Measurements from ENCODE around the gene OR6B1.

The OR6B1 gene

DNA sequence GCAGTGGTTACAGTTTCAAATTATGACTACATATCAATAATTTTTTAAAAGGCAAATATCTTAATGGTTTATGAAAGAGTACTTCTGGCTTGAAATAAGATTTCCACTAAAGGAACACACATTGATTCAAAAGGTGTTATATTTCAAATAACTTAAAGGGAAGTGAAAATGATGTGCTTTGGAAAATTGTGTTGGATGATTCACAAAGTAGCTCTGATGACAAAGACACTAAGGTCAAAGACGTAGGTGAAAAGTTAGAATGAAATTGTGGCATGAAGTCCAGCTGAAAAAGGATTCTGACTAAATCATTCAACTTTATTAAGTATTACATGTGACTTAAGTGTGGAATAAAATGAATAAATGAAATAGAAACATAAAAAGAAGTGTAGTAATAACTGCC is 27.9 kb downstream of the OR6B1 start:
- TF ChIP-seq NFIC (IDR thresholded peaks at IDR 0.05): no peak
- TF ChIP-seq ZBTB7A (IDR thresholded peaks at IDR 0.05; ENCODE audit: low read depth): no peak
- TF ChIP-seq, protein P1, sequence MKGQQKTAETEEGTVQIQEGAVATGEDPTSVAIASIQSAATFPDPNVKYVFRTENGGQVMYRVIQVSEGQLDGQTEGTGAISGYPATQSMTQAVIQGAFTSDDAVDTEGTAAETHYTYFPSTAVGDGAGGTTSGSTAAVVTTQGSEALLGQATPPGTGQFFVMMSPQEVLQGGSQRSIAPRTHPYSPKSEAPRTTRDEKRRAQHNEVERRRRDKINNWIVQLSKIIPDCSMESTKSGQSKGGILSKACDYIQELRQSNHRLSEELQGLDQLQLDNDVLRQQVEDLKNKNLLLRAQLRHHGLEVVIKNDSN (IDR thresholded peaks at IDR 0.05): no peak
- TF ChIP-seq EGR1 (IDR thresholded peaks at IDR 0.05): no peak
- TF ChIP-seq, protein P2, sequence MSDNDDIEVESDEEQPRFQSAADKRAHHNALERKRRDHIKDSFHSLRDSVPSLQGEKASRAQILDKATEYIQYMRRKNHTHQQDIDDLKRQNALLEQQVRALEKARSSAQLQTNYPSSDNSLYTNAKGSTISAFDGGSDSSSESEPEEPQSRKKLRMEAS (IDR thresholded peaks at IDR 0.05): no peak
- TF ChIP-seq TAF1 (IDR thresholded peaks at IDR 0.05; ENCODE audit: low read depth): no peak
- no peak for TF ChIP-seq FOXM1 (IDR thresholded peaks at IDR 0.05; ENCODE audit: borderline replicate concordance, low read depth)
- no peak for TF ChIP-seq CEBPB (IDR thresholded peaks at IDR 0.05)
- no peak for TF ChIP-seq YY1 (IDR thresholded peaks at IDR 0.05; ENCODE audit: low read depth)
- no peak for TF ChIP-seq TEAD4 (IDR thresholded peaks at IDR 0.05)
- no peak for TF ChIP-seq RAD21 (IDR thresholded peaks at IDR 0.05; ENCODE audit: low read depth)
- TF ChIP-seq EP300 (IDR thresholded peaks at IDR 0.05; ENCODE audit: borderline replicate concordance): no peak
- TF ChIP-seq, protein P3, sequence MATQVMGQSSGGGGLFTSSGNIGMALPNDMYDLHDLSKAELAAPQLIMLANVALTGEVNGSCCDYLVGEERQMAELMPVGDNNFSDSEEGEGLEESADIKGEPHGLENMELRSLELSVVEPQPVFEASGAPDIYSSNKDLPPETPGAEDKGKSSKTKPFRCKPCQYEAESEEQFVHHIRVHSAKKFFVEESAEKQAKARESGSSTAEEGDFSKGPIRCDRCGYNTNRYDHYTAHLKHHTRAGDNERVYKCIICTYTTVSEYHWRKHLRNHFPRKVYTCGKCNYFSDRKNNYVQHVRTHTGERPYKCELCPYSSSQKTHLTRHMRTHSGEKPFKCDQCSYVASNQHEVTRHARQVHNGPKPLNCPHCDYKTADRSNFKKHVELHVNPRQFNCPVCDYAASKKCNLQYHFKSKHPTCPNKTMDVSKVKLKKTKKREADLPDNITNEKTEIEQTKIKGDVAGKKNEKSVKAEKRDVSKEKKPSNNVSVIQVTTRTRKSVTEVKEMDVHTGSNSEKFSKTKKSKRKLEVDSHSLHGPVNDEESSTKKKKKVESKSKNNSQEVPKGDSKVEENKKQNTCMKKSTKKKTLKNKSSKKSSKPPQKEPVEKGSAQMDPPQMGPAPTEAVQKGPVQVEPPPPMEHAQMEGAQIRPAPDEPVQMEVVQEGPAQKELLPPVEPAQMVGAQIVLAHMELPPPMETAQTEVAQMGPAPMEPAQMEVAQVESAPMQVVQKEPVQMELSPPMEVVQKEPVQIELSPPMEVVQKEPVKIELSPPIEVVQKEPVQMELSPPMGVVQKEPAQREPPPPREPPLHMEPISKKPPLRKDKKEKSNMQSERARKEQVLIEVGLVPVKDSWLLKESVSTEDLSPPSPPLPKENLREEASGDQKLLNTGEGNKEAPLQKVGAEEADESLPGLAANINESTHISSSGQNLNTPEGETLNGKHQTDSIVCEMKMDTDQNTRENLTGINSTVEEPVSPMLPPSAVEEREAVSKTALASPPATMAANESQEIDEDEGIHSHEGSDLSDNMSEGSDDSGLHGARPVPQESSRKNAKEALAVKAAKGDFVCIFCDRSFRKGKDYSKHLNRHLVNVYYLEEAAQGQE (IDR thresholded peaks at IDR 0.05; ENCODE audit: low read depth): no peak
- TF ChIP-seq TCF12 (IDR thresholded peaks at IDR 0.05; ENCODE audit: low read depth): no peak
- TF ChIP-seq CREB1 (IDR thresholded peaks at IDR 0.05; ENCODE audit: low read depth): no peak

DNA sequence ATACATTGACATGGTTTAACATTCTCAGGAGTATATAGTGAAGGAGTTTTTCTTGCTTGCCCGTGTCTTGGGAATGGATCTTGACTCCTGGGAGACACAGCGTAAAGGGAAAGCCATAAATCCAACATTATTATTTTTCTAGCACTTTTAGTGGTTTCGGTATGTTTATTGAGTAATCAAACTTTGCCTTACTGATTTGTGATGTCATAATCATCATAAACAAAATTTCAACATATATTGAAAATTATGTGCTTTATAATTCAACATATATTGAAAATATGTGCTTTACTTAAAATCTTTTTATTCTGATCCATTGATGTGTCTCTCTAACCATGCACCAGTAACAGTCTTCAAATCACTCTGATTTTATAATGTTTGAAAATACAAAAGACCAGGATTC is 28.4 kb downstream of the OR6B1 start:
- no peak for TF ChIP-seq CEBPB (IDR thresholded peaks at IDR 0.05)
- no peak for TF ChIP-seq EP300 (IDR thresholded peaks at IDR 0.05; ENCODE audit: borderline replicate concordance)
- TF ChIP-seq, protein P2 (IDR thresholded peaks at IDR 0.05): no peak
- no peak for TF ChIP-seq EGR1 (IDR thresholded peaks at IDR 0.05)
- no peak for TF ChIP-seq NFIC (IDR thresholded peaks at IDR 0.05)
- TF ChIP-seq CREB1 (IDR thresholded peaks at IDR 0.05; ENCODE audit: low read depth): no peak
- TF ChIP-seq TAF1 (IDR thresholded peaks at IDR 0.05; ENCODE audit: low read depth): no peak
- TF ChIP-seq RAD21 (IDR thresholded peaks at IDR 0.05; ENCODE audit: low read depth): no peak
- TF ChIP-seq FOXM1 (IDR thresholded peaks at IDR 0.05; ENCODE audit: borderline replicate concordance, low read depth): no peak
- TF ChIP-seq ZBTB7A (IDR thresholded peaks at IDR 0.05; ENCODE audit: low read depth): no peak
- TF ChIP-seq TEAD4 (IDR thresholded peaks at IDR 0.05): no peak
- TF ChIP-seq, protein P1 (IDR thresholded peaks at IDR 0.05): no peak
- no peak for TF ChIP-seq TCF12 (IDR thresholded peaks at IDR 0.05; ENCODE audit: low read depth)
- TF ChIP-seq YY1 (IDR thresholded peaks at IDR 0.05; ENCODE audit: low read depth): no peak
- TF ChIP-seq, protein P3 (IDR thresholded peaks at IDR 0.05; ENCODE audit: low read depth): no peak

DNA sequence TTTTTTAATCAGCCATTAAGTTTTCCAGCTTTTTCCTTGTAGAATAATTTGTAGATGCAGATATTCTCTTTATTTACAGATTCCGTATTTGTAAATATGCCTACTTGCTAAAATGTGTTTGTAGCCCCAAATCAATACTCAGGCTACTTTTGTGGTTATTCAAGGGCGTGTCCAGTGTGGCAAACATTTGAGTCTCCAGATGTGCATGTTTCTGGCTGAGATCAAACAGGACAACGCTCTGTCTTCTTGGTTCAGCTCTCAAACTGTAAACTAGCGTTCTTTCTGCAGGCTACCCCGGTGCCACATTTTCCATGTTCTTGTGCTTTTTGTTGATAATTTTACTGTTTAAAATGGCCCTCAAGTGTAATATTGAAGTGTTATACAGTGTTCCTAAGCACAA is 32.4 kb downstream of the OR6B1 start:
- TF ChIP-seq ZBTB7A (IDR thresholded peaks at IDR 0.05; ENCODE audit: low read depth) (no peak), NFIC (IDR thresholded peaks at IDR 0.05) (no peak), EP300 (IDR thresholded peaks at IDR 0.05; ENCODE audit: borderline replicate concordance) (no peak), EGR1 (IDR thresholded peaks at IDR 0.05) (no peak), TCF12 (IDR thresholded peaks at IDR 0.05; ENCODE audit: low read depth) (no peak), CREB1 (IDR thresholded peaks at IDR 0.05; ENCODE audit: low read depth) (no peak)
- TF ChIP-seq, protein P2 (IDR thresholded peaks at IDR 0.05): no peak
- TF ChIP-seq, protein P1 (IDR thresholded peaks at IDR 0.05): no peak

DNA sequence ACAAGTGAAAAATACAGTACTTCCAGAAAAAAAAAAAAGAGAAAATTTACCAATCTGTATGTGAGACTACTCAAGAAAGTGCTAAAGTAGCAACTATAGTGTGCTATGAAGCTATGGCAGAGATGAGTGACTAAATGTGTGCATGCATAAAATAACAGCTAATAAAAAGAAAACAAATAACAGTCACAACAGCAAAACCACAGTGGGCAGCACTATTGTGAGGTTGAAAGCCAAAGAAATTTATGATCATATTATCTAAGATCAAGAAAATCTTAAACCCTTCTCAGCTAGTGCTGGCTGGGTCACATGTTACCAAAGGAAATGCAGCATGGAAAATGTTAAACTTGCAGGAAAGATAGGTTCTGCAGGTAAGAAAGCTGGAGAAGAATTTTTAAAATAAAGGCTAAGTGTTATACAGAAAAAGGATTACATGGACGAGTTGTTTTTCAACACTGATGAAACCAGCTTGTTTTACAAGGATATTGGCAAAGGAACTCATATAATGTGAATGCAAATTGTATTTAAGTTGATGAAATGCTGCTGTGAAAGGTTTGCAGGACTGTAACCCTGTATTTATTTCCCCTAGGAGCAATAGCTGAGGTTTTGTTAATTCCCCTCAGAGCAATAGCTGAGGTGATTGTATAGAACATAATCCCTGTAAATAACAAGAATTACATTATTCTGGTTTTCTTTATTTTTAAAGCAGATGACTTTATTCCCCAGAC is 33.0 kb downstream of the OR6B1 start:
- TF ChIP-seq FOXM1 (IDR thresholded peaks at IDR 0.05; ENCODE audit: borderline replicate concordance, low read depth) (no peak), TCF12 (IDR thresholded peaks at IDR 0.05; ENCODE audit: low read depth) (no peak), RAD21 (IDR thresholded peaks at IDR 0.05; ENCODE audit: low read depth) (no peak), NFIC (IDR thresholded peaks at IDR 0.05) (no peak), CEBPB (IDR thresholded peaks at IDR 0.05) (no peak), ZBTB7A (IDR thresholded peaks at IDR 0.05; ENCODE audit: low read depth) (no peak), CREB1 (IDR thresholded peaks at IDR 0.05; ENCODE audit: low read depth) (no peak), TAF1 (IDR thresholded peaks at IDR 0.05; ENCODE audit: low read depth) (no peak), TEAD4 (IDR thresholded peaks at IDR 0.05) (no peak), EGR1 (IDR thresholded peaks at IDR 0.05) (no peak)
- TF ChIP-seq, protein P1 (IDR thresholded peaks at IDR 0.05): no peak
- TF ChIP-seq, protein P3 (IDR thresholded peaks at IDR 0.05; ENCODE audit: low read depth): no peak
- TF ChIP-seq, protein P2 (IDR thresholded peaks at IDR 0.05): no peak

Data from Ishikawa (cell line).